GM12864 (cell line): ENCODE measurements around the gene ENGASE.
A peak's percentile ranks its signal among the peaks of the same experiment; 100 is the strongest.

ENCODE experiments used
- DNase-seq: peaks from one replicate; pipeline ENCODE4 v3.0.0-alpha.2; 2011; ENCODE audit warnings: low read depth
- H3K4me3 ChIP-seq: 2 replicates; pipeline ENCODE4 v1.5.1; 2011; ENCODE audit warnings: mild to moderate bottlenecking, low read depth, low read length, control low read depth
- TF ChIP-seq, protein P1 (sequence below): IDR thresholded peaks from 2 replicates; pipeline ENCODE4 v1.5.1; 2011; ENCODE audit warnings: low read depth, mild to moderate bottlenecking, moderate library complexity, low read length, control low read depth, inconsistent platforms; ENCODE audit errors: missing control alignments

The ENGASE gene

GRCh38 chr17:79085154-79085920 is 10.7 kb downstream of the ENGASE start:
- DNase-seq, result no peak
- H3K4me3 ChIP-seq, result no peak overlapping the region
- TF ChIP-seq, protein P1, sequence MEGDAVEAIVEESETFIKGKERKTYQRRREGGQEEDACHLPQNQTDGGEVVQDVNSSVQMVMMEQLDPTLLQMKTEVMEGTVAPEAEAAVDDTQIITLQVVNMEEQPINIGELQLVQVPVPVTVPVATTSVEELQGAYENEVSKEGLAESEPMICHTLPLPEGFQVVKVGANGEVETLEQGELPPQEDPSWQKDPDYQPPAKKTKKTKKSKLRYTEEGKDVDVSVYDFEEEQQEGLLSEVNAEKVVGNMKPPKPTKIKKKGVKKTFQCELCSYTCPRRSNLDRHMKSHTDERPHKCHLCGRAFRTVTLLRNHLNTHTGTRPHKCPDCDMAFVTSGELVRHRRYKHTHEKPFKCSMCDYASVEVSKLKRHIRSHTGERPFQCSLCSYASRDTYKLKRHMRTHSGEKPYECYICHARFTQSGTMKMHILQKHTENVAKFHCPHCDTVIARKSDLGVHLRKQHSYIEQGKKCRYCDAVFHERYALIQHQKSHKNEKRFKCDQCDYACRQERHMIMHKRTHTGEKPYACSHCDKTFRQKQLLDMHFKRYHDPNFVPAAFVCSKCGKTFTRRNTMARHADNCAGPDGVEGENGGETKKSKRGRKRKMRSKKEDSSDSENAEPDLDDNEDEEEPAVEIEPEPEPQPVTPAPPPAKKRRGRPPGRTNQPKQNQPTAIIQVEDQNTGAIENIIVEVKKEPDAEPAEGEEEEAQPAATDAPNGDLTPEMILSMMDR, result no peak

- H3K4me3 ChIP-seq, result no peak overlapping the region
- TF ChIP-seq, protein P1, result no peak
- no peak for DNase-seq
These were observed 11.4 kb downstream of the ENGASE start for GRCh38 chr17:79085921-79086551.

DNA sequence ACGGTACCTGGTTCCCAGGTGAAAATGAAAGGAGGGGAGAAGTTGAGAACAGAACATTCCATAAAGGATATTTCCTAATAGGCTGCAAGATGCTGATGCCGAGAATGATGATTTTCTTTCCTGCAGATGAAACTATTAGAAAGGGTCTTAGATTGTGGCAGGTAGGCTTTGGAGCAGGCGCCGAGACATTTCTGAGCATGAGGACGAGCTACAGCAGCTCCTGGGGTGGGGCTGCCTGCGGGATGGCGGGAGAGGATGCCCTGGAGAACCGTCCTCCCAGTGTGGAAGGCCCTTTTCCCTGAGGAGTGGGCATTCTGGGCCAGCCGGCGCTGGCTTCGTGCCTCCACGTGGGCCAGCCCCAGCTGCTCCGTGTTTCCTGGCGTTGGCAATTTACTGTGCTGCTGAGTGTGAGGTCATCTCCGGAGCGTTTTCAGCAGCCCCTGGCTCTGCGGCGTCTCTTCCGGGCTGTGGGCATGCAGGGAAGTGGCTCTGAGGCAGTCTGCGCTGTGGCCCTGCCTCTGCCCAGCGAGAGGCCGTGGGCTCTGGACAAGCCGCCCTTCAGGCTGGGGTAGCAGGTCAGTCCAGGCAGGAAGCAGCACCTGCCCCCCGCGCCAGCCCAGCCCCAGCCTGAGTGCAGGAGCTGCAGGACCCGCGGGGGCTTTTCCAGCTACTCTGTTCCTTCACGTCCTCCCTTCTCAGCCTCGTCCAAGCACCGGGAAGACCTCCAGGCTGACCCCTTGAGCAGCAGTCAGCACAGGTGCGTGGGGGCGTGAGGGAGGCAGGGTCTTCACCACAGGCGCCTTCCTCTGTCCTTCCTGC is 12.2 kb downstream of the ENGASE start:
- TF ChIP-seq, protein P1, result no peak
- H3K4me3 ChIP-seq, result no peak overlapping the region
- DNase-seq, result no peak

GRCh38 chr17:79087428-79088143 is 13.0 kb downstream of the ENGASE start:
- TF ChIP-seq, protein P1, result peak; percentile 95
- H3K4me3 ChIP-seq, result no peak overlapping the region
- peak; percentile 12 for DNase-seq

DNA sequence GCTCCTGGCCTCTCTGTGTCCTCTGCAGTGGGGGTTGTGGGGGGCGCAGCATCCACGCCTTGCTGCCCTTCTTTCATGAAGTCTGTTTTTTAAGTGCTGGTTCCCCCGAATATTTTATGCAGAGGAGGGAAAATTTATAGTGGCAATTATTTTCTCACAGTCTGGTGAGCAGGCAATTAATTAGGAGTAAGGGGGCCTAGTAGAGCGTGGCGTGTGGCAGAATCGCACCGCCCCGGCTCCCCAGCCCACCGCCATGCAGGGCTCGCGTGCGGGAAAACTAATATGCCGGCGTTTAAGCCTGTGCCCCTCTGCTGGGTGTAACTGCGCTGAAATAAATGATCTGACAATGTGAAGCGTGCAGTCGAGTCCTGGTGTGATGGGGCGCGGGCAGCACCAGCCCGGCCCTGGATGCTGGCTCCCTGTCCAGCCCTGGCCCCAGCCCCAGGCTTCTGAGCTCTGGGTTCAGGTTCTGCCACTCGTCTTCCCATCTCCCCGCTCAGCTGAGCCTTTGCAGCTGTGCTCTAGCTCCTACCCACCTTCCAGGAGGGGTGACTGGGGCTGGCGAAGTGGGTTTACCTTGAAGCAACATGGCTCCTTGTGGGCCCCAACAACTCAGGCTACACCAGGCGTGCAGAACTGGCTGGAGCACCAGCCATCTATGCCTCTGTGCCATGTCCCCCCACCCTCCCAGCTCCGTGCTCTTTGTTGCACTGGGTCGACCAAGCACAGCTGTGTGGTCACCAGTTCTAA is 13.8 kb downstream of the ENGASE start:
- TF ChIP-seq, protein P1, result no peak
- no peak for DNase-seq

GRCh38 chr17:79088997-79089328 is 14.3 kb downstream of the ENGASE start:
- TF ChIP-seq, protein P1, result no peak
- DNase-seq, result no peak

More for the DNA sequence above, 13.8 kb downstream of the ENGASE start:
- H3K4me3 ChIP-seq, result no peak overlapping the region

More at GRCh38 chr17:79088997-79089328, 14.3 kb downstream of the ENGASE start:
- no peak overlapping the region for H3K4me3 ChIP-seq
